Measurements from ENCODE around the gene SSR1.
A peak's percentile ranks its signal among the peaks of the same experiment; 100 is the strongest.
"Not testable (repeated sequence)": the region's sequence is repeated elsewhere in the genome, so short reads cannot be mapped to it uniquely, and the experiment has no call there.

SSR1 gene

DNA sequence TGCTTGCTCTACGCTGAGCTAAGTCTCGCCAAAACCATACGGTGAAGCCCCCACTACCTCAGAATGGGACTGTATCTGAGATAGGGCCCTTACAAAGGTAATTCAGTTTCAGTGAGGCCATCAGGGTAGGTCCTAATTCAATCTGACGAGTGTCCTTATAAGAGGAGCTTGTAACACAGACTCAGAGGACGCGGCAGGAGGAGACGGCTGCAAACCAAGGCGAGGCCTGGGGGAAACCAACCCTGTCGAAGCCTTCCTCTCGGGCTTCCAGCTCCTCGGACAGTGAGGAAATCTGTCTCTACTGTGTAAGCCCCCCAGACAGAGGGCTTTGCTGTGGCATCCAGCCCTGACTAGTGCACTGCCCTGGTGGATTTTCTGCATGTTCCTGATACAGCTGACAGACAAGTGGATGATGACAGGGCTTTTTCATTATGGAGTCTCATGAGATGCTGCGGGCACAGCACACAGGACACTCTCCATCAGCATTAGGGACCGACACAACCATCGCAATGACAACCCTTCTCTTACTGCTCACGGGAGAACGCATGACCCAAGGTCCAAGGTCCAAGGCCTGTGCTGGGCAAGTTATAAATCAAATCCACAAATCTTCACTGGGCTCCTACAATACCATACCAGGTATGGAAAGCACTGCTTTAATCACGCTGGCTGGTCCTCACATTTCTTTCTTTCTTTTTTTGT is 48.2 kb downstream of the SSR1 start:
- no peak for DNase-seq (ENCODE audit: low spot score in 2 of 2)
- Histone ChIP-seq H3K4me1 (peaks cover 14% of the 10 kb centered on the region), H3K27me3 (ENCODE audit: low read depth) (no peaks in the 10 kb centered on the region), H3K4me3 (no peak overlapping the region), H3K36me3 (replicated peaks) (no peaks in the 10 kb centered on the region), H3K9me3 (no peaks in the 10 kb centered on the region)
- in situ Hi-C loops (cut with MboI; ENCODE audit: low sequenced_read_pairs): no loop called here

- no peaks in the 10 kb centered on the region for H3K9me3 ChIP-seq
- in situ Hi-C loops (cut with MboI; ENCODE audit: low sequenced_read_pairs): no loop called here
- no peak for DNase-seq (ENCODE audit: low spot score in 2 of 2)
- H3K4me1 ChIP-seq: peaks cover 14% of the 10 kb centered on the region
- H3K36me3 ChIP-seq (replicated peaks): no peaks in the 10 kb centered on the region
- H3K27me3 ChIP-seq (ENCODE audit: low read depth): no peaks in the 10 kb centered on the region
- no peak overlapping the region for H3K4me3 ChIP-seq
Measured at GRCh38 chr6:7264041-7264440, 49.0 kb downstream of the SSR1 start.

GRCh38 chr6:7263519-7263805 is 49.5 kb downstream of the SSR1 start:
- H3K9me3 ChIP-seq; H3K27me3 ChIP-seq (ENCODE audit: low read depth); H3K36me3 ChIP-seq (replicated peaks); H3K4me3 ChIP-seq; in situ Hi-C loops (cut with MboI; ENCODE audit: low sequenced_read_pairs); DNase-seq (ENCODE audit: low spot score in 2 of 2): not testable (repeated sequence)
- H3K4me1 ChIP-seq: peaks cover 14% of the 10 kb centered on the region

DNA sequence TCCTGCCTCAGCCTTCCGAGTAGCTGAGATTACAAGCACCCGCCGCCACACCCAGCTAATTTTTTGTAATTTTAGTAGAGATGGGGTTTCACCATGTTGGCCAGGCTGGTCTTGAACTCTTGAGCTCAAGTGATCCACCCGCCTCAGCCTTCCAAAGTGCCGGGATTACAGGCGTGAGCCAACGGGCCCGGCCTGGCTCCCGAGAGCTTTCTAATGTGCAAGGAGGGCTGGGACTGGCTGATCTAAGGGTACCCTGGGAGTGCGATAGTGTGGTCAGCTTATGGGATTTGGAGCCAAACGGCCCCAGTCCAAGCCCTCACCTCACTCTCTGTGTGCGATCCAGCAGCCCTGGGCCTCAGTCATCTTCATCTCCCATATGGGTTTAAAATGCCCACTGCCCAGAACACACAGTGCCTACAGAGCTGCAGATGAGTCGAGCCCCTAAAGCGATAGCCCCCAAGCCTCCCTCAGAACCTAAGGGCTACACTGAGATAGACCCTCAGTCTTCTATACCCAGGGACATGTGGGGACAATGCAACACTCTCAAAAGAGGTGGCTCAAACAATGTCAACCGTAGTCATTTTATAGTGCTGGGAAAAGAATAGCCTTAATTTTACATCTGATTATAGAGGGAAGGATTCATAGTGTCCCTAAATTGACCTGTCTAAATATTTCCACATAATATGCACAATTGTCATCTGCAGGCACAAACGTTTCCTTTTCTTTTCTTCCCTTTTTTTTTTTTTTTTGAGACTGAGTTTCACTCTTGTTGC is 50.1 kb downstream of the SSR1 start:
- Histone ChIP-seq H3K27me3 (ENCODE audit: low read depth) (no peaks in the 10 kb centered on the region), H3K36me3 (replicated peaks) (no peaks in the 10 kb centered on the region), H3K4me3 (no peak overlapping the region), H3K4me1 (peaks cover 14% of the 10 kb centered on the region), H3K9me3 (no peaks in the 10 kb centered on the region)
- in situ Hi-C loops (cut with MboI; ENCODE audit: low sequenced_read_pairs): no loop called here
- DNase-seq (ENCODE audit: low spot score in 2 of 2): no peak

DNA sequence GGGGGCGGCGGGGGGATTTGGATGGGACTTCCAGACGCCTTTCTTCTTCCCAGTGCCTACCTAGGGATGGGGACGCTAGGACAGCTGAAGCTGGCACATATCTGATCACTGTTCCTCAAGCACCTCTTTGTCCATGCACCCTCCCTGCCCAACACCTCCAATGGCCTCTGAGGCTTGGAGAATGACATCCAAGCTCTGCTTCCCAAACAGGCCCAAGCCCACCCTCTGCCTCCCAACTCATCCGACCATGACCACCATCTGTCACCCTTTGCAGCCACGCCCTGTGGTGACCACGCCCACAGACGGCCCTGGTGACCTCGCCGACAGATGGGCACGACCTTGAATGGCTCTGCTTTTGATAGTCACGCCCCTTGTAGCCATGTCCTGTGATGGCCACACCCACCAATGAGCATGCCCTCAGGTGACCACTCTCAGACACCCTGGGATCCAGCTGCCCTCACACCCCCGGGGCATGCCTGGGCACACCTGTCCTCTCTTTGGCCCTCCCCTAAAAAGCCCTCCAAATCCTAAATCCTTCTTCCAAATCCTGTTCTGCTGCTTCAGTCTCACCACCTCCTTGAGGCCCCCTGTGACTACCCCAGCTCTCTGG is 51.0 kb downstream of the SSR1 start:
- in situ Hi-C loops (cut with MboI; ENCODE audit: low sequenced_read_pairs): no loop called here
- peak in 1 of 2 experiments; percentile 30 for DNase-seq (ENCODE audit: low spot score in 2 of 2)
- peak overlapping the region; percentile 47 for H3K4me3 ChIP-seq

GRCh38 chr6:7261032-7261841 is 51.8 kb downstream of the SSR1 start:
- in situ Hi-C loops (cut with MboI; ENCODE audit: low sequenced_read_pairs): no loop called here
- peak overlapping the region; percentile 47 for H3K4me3 ChIP-seq

More for the DNA sequence above, 51.0 kb downstream of the SSR1 start:
- Histone ChIP-seq H3K9me3 (no peaks in the 10 kb centered on the region), H3K27me3 (ENCODE audit: low read depth) (no peaks in the 10 kb centered on the region), H3K36me3 (replicated peaks) (no peaks in the 10 kb centered on the region), H3K4me1 (peaks cover 14% of the 10 kb centered on the region)

DNA sequence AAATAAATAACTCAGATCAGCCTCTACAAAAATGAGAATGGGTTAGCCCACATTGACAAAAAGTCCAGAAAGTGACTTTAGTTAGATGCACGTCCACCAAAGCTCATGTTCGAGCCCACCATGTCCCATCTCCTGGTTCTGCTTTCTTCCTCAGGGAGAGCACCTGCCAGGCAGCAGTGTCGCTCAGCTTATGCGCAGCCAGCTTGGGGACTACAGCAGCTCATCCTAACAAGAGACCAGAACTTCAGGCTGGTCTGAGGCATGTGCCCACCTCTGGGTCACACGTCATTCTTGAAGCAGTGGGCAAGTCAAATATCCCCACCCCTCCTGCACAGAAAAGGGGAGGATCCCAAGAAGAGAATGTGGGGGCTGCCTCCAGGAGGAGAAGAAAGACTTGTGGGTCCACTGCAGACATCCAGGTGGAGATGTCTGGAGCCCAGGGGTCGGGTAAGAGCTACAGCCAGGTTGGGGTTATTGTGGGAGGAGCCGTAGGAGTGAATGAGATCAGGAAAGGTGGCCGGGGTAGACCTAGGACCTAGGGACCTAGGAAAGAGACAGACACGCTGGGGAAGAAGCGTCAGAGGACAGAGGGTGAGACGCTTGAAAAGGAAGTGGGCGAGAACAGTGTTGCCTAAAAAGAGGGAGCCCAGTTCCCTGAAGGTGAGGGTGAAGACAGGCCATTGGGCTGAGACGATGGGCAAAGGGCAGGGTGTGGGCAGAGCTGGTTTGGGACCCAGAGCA is 52.5 kb downstream of the SSR1 start:
- no peak for DNase-seq (ENCODE audit: low spot score in 2 of 2)
- Histone ChIP-seq H3K36me3 (replicated peaks) (no peaks in the 10 kb centered on the region), H3K4me3 (peak overlapping the region; percentile 47), H3K9me3 (no peaks in the 10 kb centered on the region), H3K4me1 (peaks cover 14% of the 10 kb centered on the region), H3K27me3 (ENCODE audit: low read depth) (no peaks in the 10 kb centered on the region)
- in situ Hi-C loops (cut with MboI; ENCODE audit: low sequenced_read_pairs): no loop called here

More at GRCh38 chr6:7261032-7261841, 51.8 kb downstream of the SSR1 start:
- H3K36me3 ChIP-seq (replicated peaks): no peaks in the 10 kb centered on the region
- no peaks in the 10 kb centered on the region for H3K27me3 ChIP-seq (ENCODE audit: low read depth)
- H3K9me3 ChIP-seq: no peaks in the 10 kb centered on the region
- DNase-seq (ENCODE audit: low spot score in 2 of 2): peak; percentile 90 to 93
- H3K4me1 ChIP-seq: peaks cover 14% of the 10 kb centered on the region

DNA sequence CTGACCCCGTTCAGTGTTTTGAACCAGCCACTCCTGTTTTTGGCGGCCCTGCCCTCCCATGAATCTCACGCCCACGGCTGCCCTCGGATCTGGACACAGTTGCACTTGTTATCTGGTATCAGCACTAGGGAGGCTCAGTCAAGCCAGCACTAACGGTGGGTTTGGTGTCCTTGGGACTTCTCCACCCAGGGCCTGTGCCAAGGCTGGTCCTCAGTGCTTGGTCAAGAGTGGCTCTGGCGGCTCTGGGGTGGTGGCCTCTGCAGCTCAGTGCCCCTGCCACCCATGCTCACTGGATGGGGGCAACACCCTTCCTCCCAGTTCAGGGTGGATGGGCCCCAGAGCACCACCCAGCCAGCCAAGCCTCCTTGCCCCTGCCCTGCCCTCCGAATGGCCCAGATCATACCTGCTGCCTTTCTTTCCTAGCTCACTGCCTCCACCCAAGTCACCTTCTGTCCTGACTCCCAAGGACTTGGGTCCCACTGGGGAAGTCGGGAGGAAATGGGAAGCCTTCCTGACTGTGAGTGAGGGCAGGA is 54.7 kb downstream of the SSR1 start:
- no peaks in the 10 kb centered on the region for H3K27me3 ChIP-seq (ENCODE audit: low read depth)
- DNase-seq (ENCODE audit: low spot score in 2 of 2): no peak
- H3K36me3 ChIP-seq (replicated peaks): no peaks in the 10 kb centered on the region
- H3K9me3 ChIP-seq: no peaks in the 10 kb centered on the region
- H3K4me1 ChIP-seq: peaks cover 14% of the 10 kb centered on the region
- H3K4me3 ChIP-seq: no peak overlapping the region
- in situ Hi-C loops (cut with MboI; ENCODE audit: low sequenced_read_pairs): no loop called here

GRCh38 chr6:7257521-7258230 is 55.3 kb downstream of the SSR1 start:
- Histone ChIP-seq H3K4me3 (no peak overlapping the region), H3K9me3 (no peaks in the 10 kb centered on the region), H3K4me1 (peaks cover 14% of the 10 kb centered on the region), H3K36me3 (replicated peaks) (no peaks in the 10 kb centered on the region), H3K27me3 (ENCODE audit: low read depth) (no peaks in the 10 kb centered on the region)
- DNase-seq (ENCODE audit: low spot score in 2 of 2): no peak
- in situ Hi-C loops (cut with MboI; ENCODE audit: low sequenced_read_pairs): no loop called here

DNA sequence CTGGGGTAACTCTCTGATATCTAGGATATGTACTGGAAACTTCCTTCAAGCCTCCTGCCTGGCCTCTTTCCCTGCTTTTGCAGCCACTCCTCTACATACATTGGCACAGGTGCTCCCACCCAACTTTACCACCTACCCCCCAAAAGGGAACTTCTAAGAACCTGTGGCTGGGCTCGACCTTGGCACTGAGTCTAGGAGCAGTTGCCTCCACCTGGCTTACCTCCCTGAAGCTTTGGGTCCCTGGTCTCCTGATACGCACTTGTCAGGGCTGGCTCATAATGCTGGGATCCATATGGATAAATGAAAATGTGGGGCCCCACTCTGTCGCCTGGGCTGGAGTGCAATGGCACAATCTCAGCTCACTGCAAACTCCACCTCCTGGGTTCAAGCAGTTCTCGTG is 56.2 kb downstream of the SSR1 start:
- Histone ChIP-seq H3K4me1 (peaks cover 11% of the 10 kb centered on the region), H3K4me3 (no peak overlapping the region), H3K36me3 (replicated peaks) (no peaks in the 10 kb centered on the region), H3K9me3 (no peaks in the 10 kb centered on the region), H3K27me3 (ENCODE audit: low read depth) (no peaks in the 10 kb centered on the region)
- in situ Hi-C loops (cut with MboI; ENCODE audit: low sequenced_read_pairs): no loop called here
- no peak for DNase-seq (ENCODE audit: low spot score in 2 of 2)

GRCh38 chr6:7255918-7256317 is 57.1 kb downstream of the SSR1 start:
- Histone ChIP-seq H3K9me3 (no peaks in the 10 kb centered on the region), H3K27me3 (ENCODE audit: low read depth) (no peaks in the 10 kb centered on the region), H3K36me3 (replicated peaks) (no peaks in the 10 kb centered on the region), H3K4me1 (peaks cover 6% of the 10 kb centered on the region), H3K4me3 (no peak overlapping the region)
- in situ Hi-C loops (cut with MboI; ENCODE audit: low sequenced_read_pairs): no loop called here
- DNase-seq (ENCODE audit: low spot score in 2 of 2): no peak

- no peaks in the 10 kb centered on the region for H3K4me1 ChIP-seq
- H3K27me3 ChIP-seq (ENCODE audit: low read depth): no peaks in the 10 kb centered on the region
- in situ Hi-C loops (cut with MboI; ENCODE audit: low sequenced_read_pairs): no loop called here
- DNase-seq (ENCODE audit: low spot score in 2 of 2): no peak
- no peak overlapping the region for H3K4me3 ChIP-seq
- no peaks in the 10 kb centered on the region for H3K9me3 ChIP-seq
- H3K36me3 ChIP-seq (replicated peaks): 0 out of 2 replicates have a peak, but pooled peaks cover 3% of the 10 kb centered on the region
Measured at GRCh38 chr6:7254980-7255835, 57.8 kb downstream of the SSR1 start.
